NCI-H187 (cell line): Measurements from ENCODE around the gene KSR2.

Experiments used
- DNase-seq, 2 experiments: peaks; one replicate each; lab custom pipeline; 2025; lab: John Stamatoyannopoulos, UW

The KSR2 gene

GRCh38 chr12:117404203-117404853 lies 564.5 kb downstream of the KSR2 start:
- no peak for DNase-seq

GRCh38 chr12:117403586-117404139 lies 565.1 kb downstream of the KSR2 start:
- no peak for DNase-seq
